Measurements from ENCODE around the gene NDUFA8. TPM values are rescaled to one million over a fixed set of nuclear protein-coding genes. Genes with fewer than 3 reads are reported as not detected.
A peak's percentile ranks its signal among the peaks of the same experiment; 100 is the strongest.

The NDUFA8 gene
- total RNA-seq (10 to 100 TPM; 18.3 to 20.1 TPM), polyA plus RNA-seq (10 to 100 TPM; 63.1 to 89.5 (median 81.4) TPM), total RNA-seq (1.5 to 20.4 (median 11.6) reads per million in 6 experiments)

GRCh38 chr9:122159026-122159924 is at the start of gene NDUFA8, which contains the start of gene MORN5:
TSS of gene NDUFA8 (minus strand) at chr9:122159779. CDS start at chr9:122159677, 102 bp downstream.
TSS of gene MORN5 (plus strand) at chr9:122159908. CDS start at chr9:122159973, 65 bp downstream.
- POLR2A ChIA-PET: interaction anchor here (0.8 to 1.4 kb wide), 5 partner anchors 19 to 188 kb away, joined by 3 to 4 read pairs (median 3); partner anchors contain the start of genes MRRF and RBM18

GRCh38 chr9:122207096-122207495 is 47.5 kb upstream of the NDUFA8 start:
- ATAC-seq (no peak), DNase-seq (no peak)
- H3K36me3 Mint-ChIP-seq: no peaks in the 10 kb centered on the region
- peaks cover 21 to 51% (median 31%) of the 10 kb centered on the region in 5 donors for H3K27me3 Mint-ChIP-seq
- no peak overlapping the region for H3K4me3 Mint-ChIP-seq
- POLR2A ChIA-PET: no interaction called here
- H3K27ac Mint-ChIP-seq: peak overlapping the region in 1 of 10 donors; percentile 33
- H3K4me1 Mint-ChIP-seq: no peaks in the 10 kb centered on the region
- H3K9me3 Mint-ChIP-seq: no peaks in the 10 kb centered on the region

More at GRCh38 chr9:122159026-122159924, at the start of gene NDUFA8, which contains the start of gene MORN5:
- Mint-ChIP-seq H3K4me1 (peaks cover 32 to 52% (median 49%) of the 10 kb centered on the region in 4 donors), H3K36me3 (peaks cover 0 to 6% (median 4%) of the 10 kb centered on the region in 3 donors), H3K4me3 (peak within 1 kb of the TSS; percentile 93 to 99 (median 96)), H3K9me3 (peaks cover 0 to 9% (median 5%) of the 10 kb centered on the region in 9 donors), H3K27ac (peak within 1 kb of the TSS; percentile 91 to 99 (median 96)), H3K27me3 (peaks cover 6 to 21% (median 13%) of the 10 kb centered on the region in 5 donors)
- ATAC-seq (peak; percentile 88 to 97), DNase-seq (peak; percentile 93 to 98 (median 96))

GRCh38 chr9:122206118-122207046 is 46.8 kb upstream of the NDUFA8 start:
- no peak overlapping the region for H3K4me3 Mint-ChIP-seq
- no peak overlapping the region for H3K27ac Mint-ChIP-seq
- POLR2A ChIA-PET: no interaction called here
- ATAC-seq (no peak), DNase-seq (no peak)
- H3K36me3 Mint-ChIP-seq: no peaks in the 10 kb centered on the region
- no peaks in the 10 kb centered on the region for H3K4me1 Mint-ChIP-seq
- no peaks in the 10 kb centered on the region for H3K9me3 Mint-ChIP-seq
- peaks cover 13 to 44% (median 27%) of the 10 kb centered on the region in 5 donors for H3K27me3 Mint-ChIP-seq

- no peak for ATAC-seq
- Mint-ChIP-seq H3K27me3 (peaks cover 6 to 34% (median 17%) of the 10 kb centered on the region in 5 donors), H3K4me3 (no peak overlapping the region), H3K36me3 (no peaks in the 10 kb centered on the region), H3K9me3 (no peaks in the 10 kb centered on the region), H3K4me1 (no peaks in the 10 kb centered on the region), H3K27ac (no peak overlapping the region)
- POLR2A ChIA-PET: no interaction called here
- DNase-seq: peak in 1 of 10 donors; percentile 18
Measured at GRCh38 chr9:122205176-122205575, 45.6 kb upstream of the NDUFA8 start.

GRCh38 chr9:122204491-122204890 is 44.9 kb upstream of the NDUFA8 start:
- POLR2A ChIA-PET: no interaction called here
- H3K36me3 Mint-ChIP-seq: no peaks in the 10 kb centered on the region

GRCh38 chr9:122204055-122204454 is 44.5 kb upstream of the NDUFA8 start:
- Mint-ChIP-seq H3K4me3 (no peak overlapping the region), H3K27ac (no peak overlapping the region)
- POLR2A ChIA-PET: no interaction called here

More at GRCh38 chr9:122204491-122204890, 44.9 kb upstream of the NDUFA8 start:
- Mint-ChIP-seq H3K27me3 (peaks cover 6 to 28% (median 13%) of the 10 kb centered on the region in 5 donors), H3K4me1 (no peaks in the 10 kb centered on the region), H3K9me3 (no peaks in the 10 kb centered on the region), H3K27ac (no peak overlapping the region), H3K4me3 (no peak overlapping the region)
- DNase-seq (peak in 1 of 10 donors; percentile 16), ATAC-seq (no peak)

GRCh38 chr9:122202111-122202510 is 42.5 kb upstream of the NDUFA8 start:
- DNase-seq (no peak), ATAC-seq (no peak)
- Mint-ChIP-seq H3K36me3 (no peaks in the 10 kb centered on the region), H3K27ac (no peak overlapping the region), H3K4me1 (no peaks in the 10 kb centered on the region), H3K9me3 (no peaks in the 10 kb centered on the region), H3K27me3 (peaks cover 4 to 18% (median 12%) of the 10 kb centered on the region in 5 donors), H3K4me3 (no peak overlapping the region)
- POLR2A ChIA-PET: no interaction called here

More at GRCh38 chr9:122204055-122204454, 44.5 kb upstream of the NDUFA8 start:
- Mint-ChIP-seq H3K9me3 (no peaks in the 10 kb centered on the region), H3K4me1 (no peaks in the 10 kb centered on the region), H3K27me3 (peaks cover 4 to 24% (median 13%) of the 10 kb centered on the region in 5 donors), H3K36me3 (no peaks in the 10 kb centered on the region)
- DNase-seq (no peak), ATAC-seq (no peak)

- H3K27me3 Mint-ChIP-seq: peaks cover 4 to 14% (median 8%) of the 10 kb centered on the region in 5 donors
Measured at GRCh38 chr9:122201641-122202040, 42.1 kb upstream of the NDUFA8 start.

GRCh38 chr9:122200960-122201595 is 41.5 kb upstream of the NDUFA8 start:
- DNase-seq (no peak), ATAC-seq (no peak)
- H3K4me1 Mint-ChIP-seq: no peaks in the 10 kb centered on the region
- H3K9me3 Mint-ChIP-seq: no peaks in the 10 kb centered on the region
- POLR2A ChIA-PET: no interaction called here
- peaks cover 4 to 13% (median 7%) of the 10 kb centered on the region in 5 donors for H3K27me3 Mint-ChIP-seq
- H3K36me3 Mint-ChIP-seq: no peaks in the 10 kb centered on the region
- no peak overlapping the region for H3K4me3 Mint-ChIP-seq
- no peak overlapping the region for H3K27ac Mint-ChIP-seq

More at GRCh38 chr9:122201641-122202040, 42.1 kb upstream of the NDUFA8 start:
- H3K9me3 Mint-ChIP-seq: no peaks in the 10 kb centered on the region
- no peak overlapping the region for H3K27ac Mint-ChIP-seq
- POLR2A ChIA-PET: no interaction called here
- H3K4me3 Mint-ChIP-seq: no peak overlapping the region
- ATAC-seq: no peak
- H3K36me3 Mint-ChIP-seq: no peaks in the 10 kb centered on the region
- no peak for DNase-seq
- H3K4me1 Mint-ChIP-seq: no peaks in the 10 kb centered on the region

GRCh38 chr9:122197882-122198281 is 38.3 kb upstream of the NDUFA8 start:
- H3K9me3 Mint-ChIP-seq: no peaks in the 10 kb centered on the region
- no peak for ATAC-seq
- H3K27ac Mint-ChIP-seq: no peak overlapping the region
- no peaks in the 10 kb centered on the region for H3K36me3 Mint-ChIP-seq
- H3K4me3 Mint-ChIP-seq: no peak overlapping the region
- no peak for DNase-seq
- H3K4me1 Mint-ChIP-seq: no peaks in the 10 kb centered on the region
- POLR2A ChIA-PET: no interaction called here
- peaks cover 4 to 13% (median 7%) of the 10 kb centered on the region in 5 donors for H3K27me3 Mint-ChIP-seq

- H3K9me3 Mint-ChIP-seq: no peaks in the 10 kb centered on the region
- no peak for ATAC-seq
Measured at GRCh38 chr9:122197426-122197825, 37.8 kb upstream of the NDUFA8 start.

GRCh38 chr9:122195875-122196274 is 36.3 kb upstream of the NDUFA8 start:
- H3K36me3 Mint-ChIP-seq: no peaks in the 10 kb centered on the region
- no peaks in the 10 kb centered on the region for H3K4me1 Mint-ChIP-seq
- POLR2A ChIA-PET: no interaction called here
- peaks cover 4 to 13% (median 7%) of the 10 kb centered on the region in 5 donors for H3K27me3 Mint-ChIP-seq
- no peak for ATAC-seq
- DNase-seq: no peak
- H3K4me3 Mint-ChIP-seq: no peak overlapping the region
- H3K27ac Mint-ChIP-seq: no peak overlapping the region
- H3K9me3 Mint-ChIP-seq: no peaks in the 10 kb centered on the region

More at GRCh38 chr9:122197426-122197825, 37.8 kb upstream of the NDUFA8 start:
- no peak for DNase-seq
- Mint-ChIP-seq H3K27me3 (peaks cover 4 to 13% (median 7%) of the 10 kb centered on the region in 5 donors), H3K4me1 (no peaks in the 10 kb centered on the region), H3K27ac (no peak overlapping the region), H3K4me3 (no peak overlapping the region), H3K36me3 (no peaks in the 10 kb centered on the region)
- POLR2A ChIA-PET: no interaction called here
